NCI-H1930 (cell line): ENCODE results near the gene HTD2.

Experiments used
- DNase-seq, 2 experiments: peaks; one replicate each; lab custom pipeline; 2025; lab: John Stamatoyannopoulos, UW

The HTD2 gene

DNA sequence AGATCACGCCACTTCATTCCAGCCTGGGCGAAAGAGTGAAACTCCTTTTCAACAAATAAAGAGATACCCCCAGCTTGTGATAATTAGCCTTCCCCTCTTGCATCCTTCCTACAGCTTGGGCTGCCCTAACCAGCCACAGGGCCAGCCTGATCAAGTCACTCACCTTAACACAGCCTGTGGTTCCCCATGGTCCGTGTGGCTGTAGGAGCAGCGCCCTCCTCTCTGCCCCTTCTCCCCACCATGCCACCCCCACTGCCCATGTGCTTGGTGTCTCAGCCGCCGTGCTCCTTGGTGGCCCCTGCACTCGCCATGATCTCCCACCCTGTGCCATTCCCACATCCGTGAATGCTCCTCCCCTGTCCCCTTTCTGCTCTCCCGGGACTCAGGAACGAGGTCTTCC lies 13.5 kb upstream of the HTD2 start:
- DNase-seq: no peak

DNA sequence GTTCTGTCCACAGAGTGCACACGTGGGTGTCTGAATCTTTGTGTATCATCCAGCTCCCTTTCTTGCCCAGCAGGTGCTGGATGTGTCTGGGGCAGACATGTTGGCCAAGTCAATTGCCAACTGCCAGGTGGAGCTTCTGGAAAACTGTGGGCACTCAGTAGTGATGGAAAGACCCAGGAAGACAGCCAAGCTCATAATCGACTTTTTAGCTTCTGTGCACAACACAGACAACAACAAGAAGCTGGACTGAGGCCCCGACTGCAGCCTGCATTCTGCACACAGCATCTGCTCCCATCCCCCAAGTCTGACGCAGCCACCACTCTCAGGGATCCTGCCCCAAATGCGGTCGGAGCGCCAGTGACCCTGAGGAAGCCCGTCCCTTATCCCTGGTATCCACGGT lies 12.8 kb upstream of the HTD2 start:
- DNase-seq: no peak

DNA sequence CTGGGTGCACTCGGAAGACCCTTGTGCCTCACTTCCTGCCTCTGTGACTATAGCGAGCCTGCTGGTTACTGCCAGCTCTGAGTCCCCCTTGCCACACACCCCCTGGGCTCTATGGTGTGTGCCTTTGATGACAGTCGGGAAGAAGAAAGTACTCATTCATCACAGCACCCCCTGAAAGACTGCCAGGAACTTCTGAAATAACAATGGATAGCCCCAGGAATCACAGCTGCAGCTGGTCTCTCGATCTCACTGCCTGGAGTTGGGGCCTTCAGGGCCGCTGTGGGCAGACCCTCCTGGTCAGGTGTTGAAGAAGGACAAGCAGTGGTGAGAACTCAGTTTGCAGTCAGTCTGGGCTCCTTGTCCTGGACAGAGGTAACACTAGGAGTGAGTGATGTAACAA lies 10.1 kb upstream of the HTD2 start:
- no peak for DNase-seq

- DNase-seq: no peak
Measured at GRCh38 chr3:58296843-58297242, 9.5 kb upstream of the HTD2 start.

DNA sequence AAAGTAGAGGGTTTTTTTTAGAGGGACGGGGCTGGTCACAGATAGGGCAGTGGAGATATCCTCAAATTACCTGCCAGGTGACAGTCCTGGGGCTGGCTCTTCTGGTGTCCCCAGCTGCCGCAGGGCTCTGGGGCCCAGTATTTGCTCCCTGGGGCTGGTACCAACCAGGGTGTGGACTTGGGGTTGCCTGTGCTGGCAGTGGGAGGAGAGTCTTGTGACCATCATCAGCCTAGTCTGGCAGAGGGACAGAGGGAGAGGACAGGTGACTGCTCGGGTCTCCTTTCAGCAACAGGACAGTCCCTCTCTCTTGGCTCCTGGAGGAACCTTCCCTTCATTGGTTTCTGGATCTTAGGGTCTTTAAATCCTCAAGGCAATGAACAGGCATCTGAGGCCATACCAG lies 8.1 kb upstream of the HTD2 start:
- DNase-seq: no peak

- no peak for DNase-seq
Measured at GRCh38 chr3:58299075-58299474, 7.2 kb upstream of the HTD2 start.

- DNase-seq: no peak
Measured at GRCh38 chr3:58299839-58300516, 6.3 kb upstream of the HTD2 start.

- DNase-seq: no peak
Measured at GRCh38 chr3:58307639-58308215, 1.4 kb downstream of the HTD2 start.

DNA sequence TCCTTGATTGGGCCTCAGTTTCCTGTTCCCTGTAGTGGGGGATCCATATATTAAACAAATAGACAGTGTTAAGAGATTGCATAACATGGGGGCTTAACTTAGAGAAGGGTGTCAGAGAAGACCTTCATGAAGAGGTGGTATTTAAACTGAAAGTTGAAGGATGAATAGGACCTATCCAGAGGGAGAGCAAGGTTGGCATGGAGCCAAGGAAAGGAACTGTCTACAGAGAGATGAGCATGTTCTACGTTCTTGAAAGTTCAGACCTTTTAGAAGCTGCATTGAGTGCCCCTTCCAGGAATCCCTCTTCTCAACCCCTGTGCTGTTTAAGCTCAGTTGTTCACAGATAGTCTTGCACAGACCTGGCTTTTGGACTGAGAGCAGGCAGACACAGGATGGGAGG lies 2.4 kb downstream of the HTD2 start:
- DNase-seq: no peak

- DNase-seq: no peak
Measured at GRCh38 chr3:58317811-58318210, 11.5 kb downstream of the HTD2 start.

DNA sequence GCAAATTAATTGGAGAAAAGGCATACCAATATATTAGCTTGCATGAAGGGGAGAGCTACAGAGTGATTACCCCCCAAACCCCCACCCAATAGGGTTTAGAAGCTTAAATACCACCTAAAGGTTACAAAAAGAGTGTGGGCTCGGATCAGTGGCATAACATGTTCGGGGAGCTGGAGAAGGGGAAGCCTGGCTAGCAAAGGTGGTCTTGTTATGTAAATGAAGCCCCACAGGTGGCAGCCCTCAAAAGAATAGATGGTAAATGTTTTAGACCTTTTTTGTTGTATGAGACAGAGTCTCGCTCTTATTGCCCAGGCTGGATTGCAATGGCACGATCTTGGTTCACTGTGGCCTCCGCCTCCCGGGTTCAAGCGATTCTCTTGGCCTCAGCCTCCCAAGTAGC lies 15.5 kb downstream of the HTD2 start:
- DNase-seq: no peak

DNA sequence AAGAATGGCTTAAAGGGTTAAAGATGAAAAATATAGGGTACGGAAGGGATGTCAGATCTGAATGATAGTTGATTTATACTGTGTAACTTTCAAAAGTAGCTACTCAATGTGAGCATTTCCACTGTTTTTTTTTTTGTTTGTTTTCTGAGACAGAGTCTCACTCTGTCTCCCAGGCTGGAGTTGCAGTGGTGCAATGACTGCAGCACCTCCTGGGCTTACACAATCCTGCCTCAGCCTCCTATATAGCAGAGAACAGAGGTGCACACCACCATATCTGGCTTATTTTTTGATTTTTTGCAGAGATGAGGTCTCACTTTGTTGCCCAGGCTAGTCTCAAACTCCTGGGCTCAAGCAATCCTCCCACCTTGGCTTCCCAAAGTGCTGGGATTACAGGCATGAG lies 16.5 kb downstream of the HTD2 start:
- no peak for DNase-seq

- DNase-seq: no peak
Measured at GRCh38 chr3:58323529-58324390, 17.4 kb downstream of the HTD2 start.

DNA sequence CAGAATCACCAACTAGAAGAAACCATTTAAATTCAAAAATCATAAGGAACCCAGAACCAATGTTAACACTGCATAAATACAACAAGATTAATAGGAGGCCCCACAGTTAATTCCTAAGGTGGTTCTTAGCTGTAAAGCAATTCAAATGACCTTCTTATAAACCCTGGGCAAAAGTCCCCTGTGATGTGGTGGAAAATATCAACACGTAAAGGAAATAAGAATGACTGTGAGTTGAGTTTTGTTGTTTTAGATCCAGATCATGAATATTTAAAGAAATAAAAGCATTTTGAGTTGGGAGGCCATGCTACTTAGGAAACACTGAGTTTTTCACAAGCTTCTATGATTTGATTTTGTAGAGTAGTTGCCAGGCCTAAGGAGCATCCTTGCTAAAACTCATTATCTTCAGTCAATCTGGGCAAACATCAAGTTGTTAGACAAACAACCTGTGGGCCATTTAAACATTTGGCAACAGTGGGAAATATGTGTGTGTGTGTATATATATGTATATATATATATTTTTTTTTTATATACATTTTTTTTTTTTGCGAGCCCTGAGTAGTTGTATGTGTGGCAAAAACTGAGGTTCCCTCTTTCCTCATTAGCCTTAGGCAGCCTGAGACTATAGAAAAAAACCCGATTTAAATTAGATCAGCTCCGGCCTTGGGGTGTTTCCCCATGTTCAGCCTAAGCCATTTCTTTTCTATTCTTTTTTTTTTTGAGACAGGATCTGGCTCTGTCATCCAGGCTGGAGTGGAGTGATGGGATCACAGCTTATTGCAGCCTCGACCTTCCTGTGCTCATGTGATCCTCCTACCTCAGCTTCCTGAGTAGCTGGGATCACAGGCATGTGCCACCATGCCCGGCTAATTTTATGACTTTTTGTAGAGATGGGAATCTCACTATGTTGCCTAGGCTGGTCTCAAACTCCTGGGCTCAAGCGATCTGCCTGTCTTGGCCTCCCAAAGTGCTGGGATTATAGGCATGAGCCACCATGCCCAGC lies 18.4 kb downstream of the HTD2 start:
- no peak for DNase-seq

- DNase-seq: no peak
Measured at GRCh38 chr3:58325525-58325992, 19.2 kb downstream of the HTD2 start.

DNA sequence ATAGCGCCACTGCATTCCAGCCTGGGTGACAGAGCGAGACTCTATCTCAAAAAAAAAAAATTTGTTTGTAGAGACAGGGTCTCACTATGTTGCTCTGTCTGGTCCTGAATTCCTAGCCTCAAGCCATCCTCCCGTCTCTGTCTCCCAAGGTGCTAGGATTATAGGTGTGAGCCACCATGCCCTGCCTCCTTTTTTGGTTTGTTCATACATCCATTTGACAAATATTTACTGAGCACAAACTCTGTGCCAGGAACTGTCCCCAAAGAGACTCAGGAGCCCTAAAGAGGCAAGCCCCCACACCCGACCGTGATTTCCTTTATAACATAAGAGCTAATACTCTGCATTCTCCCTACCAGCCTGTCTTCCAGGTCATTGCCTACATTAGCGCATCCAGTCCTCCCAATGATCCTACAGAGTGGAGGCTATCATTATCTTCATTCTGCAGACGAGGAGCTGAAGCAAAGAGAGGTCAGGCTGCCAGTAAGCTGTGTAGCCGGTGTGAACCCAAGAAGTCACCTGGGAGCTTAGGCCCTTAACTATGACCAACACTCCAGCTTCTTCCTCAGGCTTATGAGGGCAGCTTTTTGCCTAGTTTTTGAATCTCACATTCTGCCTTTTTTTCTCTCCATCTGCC lies 20.1 kb downstream of the HTD2 start:
- DNase-seq: no peak

DNA sequence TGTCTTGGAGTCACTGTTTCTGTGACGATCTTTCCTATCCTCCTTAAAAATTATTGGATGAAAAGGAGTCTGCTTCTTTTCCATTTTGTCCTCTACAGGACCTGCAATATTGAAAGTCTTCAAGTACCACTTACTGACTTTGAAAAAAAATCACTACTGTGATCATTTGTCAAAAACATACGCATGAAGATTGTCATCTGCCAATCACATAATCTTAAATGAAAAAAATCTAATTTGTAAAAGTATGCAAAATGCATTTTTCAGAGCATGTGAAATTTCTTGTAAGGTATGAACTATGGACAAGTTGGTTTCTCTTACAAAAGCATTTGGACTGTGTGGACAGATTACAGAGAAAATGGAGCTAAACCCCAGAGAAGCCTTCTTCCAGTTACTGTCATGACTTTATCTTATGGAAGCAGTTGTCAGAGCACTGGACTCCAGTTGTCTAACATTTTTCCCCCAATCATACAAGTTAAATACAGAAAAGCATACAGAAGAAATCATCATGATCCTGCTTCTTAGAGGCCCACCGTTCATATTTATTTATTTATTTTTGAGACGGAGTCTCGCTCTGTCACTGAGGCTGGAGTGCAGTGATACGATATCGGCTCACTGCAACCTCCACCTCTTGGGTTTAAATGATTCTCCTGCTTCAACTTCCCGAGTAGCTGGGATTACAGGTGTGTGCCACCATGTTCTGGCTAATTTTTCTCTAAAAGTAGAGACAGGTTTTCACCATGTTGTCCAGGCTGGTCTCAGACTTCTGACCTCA lies 23.0 kb downstream of the HTD2 start:
- no peak for DNase-seq

DNA sequence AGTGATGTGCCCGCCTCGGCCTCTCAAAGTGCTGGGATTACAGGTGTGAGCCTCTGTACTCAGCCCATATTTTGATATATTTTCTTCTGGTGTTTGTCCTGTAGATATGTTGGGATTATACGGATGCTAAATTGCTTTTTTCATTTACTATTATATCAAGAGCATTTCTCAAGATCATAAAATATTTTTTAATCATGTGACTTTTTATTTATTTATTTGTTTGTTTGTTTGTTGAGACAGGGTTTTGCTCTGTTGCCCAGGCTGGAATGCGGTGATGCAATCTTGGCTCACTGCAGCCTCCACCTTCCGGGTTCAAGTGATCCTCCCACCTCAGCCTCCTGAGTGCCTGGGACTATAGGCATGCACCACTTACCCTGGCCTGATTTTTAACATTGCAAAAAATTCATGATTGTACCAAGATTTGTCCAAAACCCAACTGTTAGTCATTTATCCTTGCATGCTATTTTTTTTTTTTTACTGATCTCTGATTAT lies 23.6 kb downstream of the HTD2 start:
- DNase-seq: no peak

DNA sequence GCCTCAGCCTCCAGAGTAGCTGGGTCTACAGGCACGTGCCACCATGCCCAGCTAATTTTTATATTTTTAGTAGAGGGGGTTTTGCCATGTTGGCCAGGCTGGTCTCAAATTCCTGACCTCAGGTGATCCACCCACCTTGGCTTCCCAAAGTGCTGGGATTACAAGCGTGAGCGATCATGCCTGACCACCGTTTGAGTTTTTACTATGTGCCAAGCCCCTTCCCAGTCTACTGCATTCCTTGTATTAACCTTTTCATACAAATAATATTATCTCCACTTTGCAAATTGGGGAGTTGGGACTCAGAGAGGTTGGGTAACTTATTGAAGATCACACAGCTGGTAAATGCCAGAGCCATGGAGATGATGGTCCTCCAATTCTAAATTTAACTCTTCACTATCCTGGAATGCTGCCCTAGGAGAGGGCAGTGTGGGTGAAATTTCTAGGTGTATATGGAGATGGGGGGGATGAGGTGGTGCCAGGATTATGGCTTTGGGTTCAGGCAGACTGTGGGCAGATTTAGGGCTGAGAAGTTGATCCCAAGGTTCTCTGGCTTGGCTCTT lies 25.4 kb downstream of the HTD2 start:
- no peak for DNase-seq

DNA sequence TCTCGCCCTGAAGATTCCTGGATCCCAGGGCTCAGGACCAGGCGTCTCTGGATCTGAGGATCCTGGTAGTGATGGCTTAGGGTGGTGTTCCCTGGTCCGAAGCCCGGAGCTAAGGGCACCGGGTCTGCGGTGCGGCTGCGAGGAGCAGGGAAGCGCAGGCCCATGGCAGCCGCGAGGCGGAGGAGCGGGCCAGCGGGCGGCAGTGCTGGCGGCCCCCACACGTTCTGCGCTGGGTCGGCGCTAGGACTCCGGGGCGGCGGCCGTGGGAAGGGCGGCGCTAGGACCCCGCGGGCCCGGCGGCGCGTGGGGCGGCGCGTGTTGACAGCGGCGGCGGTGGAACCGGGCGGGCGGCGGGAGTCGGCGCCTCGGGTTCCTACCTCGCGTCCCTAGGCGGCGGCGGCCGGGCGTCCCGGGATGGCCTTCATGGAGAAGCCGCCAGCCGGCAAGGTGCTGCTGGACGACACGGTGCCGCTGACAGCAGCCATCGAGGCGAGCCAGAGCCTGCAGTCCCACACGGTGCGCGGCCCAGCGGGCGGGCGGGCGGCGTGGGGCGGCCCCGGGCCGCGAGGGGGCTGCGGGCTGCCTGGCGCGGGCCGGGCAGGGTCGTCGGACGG lies 26.4 kb downstream of the HTD2 start, which contains the start of gene PXK:
Gene PXK, plus strand, starts transcription at position 318 of the 614 bp plus-strand sequence. Its CDS starts 97 bp downstream, at position 415.
- DNase-seq: peak in 1 of 2 experiments; percentile 45
